SK-MEL-5 (cell line): ENCODE measurements around the gene CATSPER4. TPM values are rescaled to one million over a fixed set of nuclear protein-coding genes. Genes with fewer than 3 reads are reported as not detected.
A peak's percentile ranks its signal among the peaks of the same experiment; 100 is the strongest.
"Not testable (repeated sequence)": the region's sequence is repeated elsewhere in the genome, so short reads cannot be mapped to it uniquely, and the experiment has no call there.

Experiments used
- DNase-seq: peaks from one replicate; pipeline ENCODE4 v3.0.0-alpha.2; 2016; ENCODE audit warnings: low read depth, low spot score
- in situ Hi-C: cut with HindIII; loops from 2 replicates; pipeline ENCODE4 v1.10.0; 2016; ENCODE audit warnings: low sequenced_read_pairs, high pct_unique_total_duplicates, low pct_unique_long_range_greater_than_20kb
- total RNA-seq: library from RNA; depleted of rRNA; stranded (reverse); fragments of >200 nt; shearing (Covaris generic); gene quantifications from 2 replicates; pipeline ENCODE4 v1.2.3, GENCODE V29; 2014; rRNA removed

CATSPER4 gene
- total RNA-seq, 1 experiment from 2014 or later = not detected

DNA sequence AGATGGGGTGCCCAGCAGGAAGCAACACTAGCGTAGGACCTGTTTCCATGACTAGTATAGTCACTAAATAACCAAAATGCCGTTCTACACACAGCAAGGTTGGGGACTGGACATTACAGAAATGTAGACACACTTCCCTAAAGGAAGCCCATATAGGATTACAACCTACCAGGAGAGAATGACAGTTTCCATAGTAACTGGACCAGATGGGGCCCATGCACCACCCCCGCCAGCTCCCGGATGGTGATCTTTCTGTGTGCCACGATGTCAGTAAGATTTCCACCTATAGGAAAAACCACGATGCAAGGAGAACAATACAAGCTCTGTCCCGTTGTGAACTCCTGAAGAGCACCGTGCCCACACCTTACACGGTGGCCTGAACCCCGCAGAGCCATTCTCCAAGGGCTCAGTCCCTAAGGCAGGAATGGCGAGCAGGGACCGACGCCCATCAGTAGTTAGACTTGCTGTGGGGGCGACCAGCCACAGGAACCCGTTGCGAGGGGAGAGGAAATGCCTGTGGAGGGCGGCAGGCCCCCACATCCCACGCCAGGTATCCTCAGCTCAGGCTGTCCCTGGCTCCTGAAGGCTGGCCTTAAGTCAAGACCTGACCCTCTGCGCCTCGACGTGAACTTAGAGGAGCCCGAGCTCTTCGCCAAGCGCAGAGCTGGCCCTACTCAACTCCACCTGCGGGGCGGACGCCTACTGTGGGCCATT is 30.0 kb downstream of the CATSPER4 start:
- in situ Hi-C loops = no loop called here
- no peak for DNase-seq

DNA sequence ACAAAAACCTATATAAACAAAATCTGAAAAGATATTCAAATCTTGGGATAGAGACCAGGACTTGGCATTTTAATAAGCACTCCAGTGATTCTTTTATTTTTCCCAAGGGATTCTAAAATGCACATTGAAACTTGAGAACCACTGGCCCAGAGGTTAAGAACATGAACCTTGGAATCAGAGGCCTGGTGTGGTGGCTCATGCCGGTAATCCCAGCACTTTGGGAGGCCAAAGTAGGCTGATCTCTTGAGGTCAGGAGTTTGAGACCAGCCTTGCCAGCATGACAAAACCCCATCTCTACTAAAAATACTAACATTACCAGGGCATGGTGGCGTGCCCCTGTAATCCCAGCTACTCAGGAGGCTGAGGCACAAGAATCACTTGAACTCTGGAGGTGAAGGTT is 30.7 kb downstream of the CATSPER4 start:
- no peak for DNase-seq
- in situ Hi-C loops = no loop called here

GRCh38 chr1:26224606-26225005 is 34.2 kb downstream of the CATSPER4 start:
- DNase-seq = no peak
- in situ Hi-C loops = no loop called here

- DNase-seq = no peak
- in situ Hi-C loops = no loop called here
Observed at GRCh38 chr1:26225033-26225831, 34.8 kb downstream of the CATSPER4 start.

GRCh38 chr1:26230682-26231081 is 40.3 kb downstream of the CATSPER4 start:
- in situ Hi-C loops = not testable (repeated sequence)

GRCh38 chr1:26233903-26234643 is 43.7 kb downstream of the CATSPER4 start, which contains the start of gene CEP85:
Gene CEP85, plus strand, starts transcription at chr1:26234200. Its CDS starts 5,584 bp downstream, at chr1:26239784.
- in situ Hi-C loops = no loop called here
- peak; percentile 97 for DNase-seq

More at GRCh38 chr1:26230682-26231081, 40.3 kb downstream of the CATSPER4 start:
- not testable (repeated sequence) for DNase-seq

- DNase-seq = peak; percentile 32
- in situ Hi-C loops = no loop called here
Observed at GRCh38 chr1:26234644-26235370, 44.4 kb downstream of the CATSPER4 start.

- peak; percentile 13 for DNase-seq
- in situ Hi-C loops = no loop called here
Observed at GRCh38 chr1:26237230-26237966, 47.0 kb downstream of the CATSPER4 start.

DNA sequence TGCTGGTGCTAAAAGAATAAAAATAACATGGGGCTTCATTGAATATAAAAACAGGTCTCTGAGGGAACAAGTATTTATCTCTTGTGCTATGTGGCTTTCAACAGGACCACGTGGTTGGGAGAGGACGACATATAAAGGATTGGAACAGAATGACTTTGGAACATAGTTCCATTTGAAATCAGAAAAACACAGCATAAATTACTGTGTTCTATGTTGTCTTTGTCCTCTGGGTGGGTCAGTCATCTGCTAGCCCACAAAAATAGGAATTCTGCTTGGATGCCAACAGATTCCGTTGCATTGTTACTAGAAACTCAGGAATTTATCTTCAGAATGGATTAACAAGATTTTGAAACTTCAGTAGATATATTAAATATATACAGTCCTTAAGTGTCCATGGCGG is 49.5 kb downstream of the CATSPER4 start:
- in situ Hi-C loops = no loop called here
- peak; percentile 28 for DNase-seq

Other genes with a start within 250 kb of the CATSPER4 start
- 10.9 and 11.1 TPM in 2 replicates for gene PAFAH2, start 192.5 kb upstream of the CATSPER4 start, total RNA-seq
- 7.0 and 7.1 TPM in 2 replicates for gene EXTL1, start 168.8 kb upstream of the CATSPER4 start, total RNA-seq
- gene SLC30A2, start 144.5 kb upstream of the CATSPER4 start, total RNA-seq = not detected in 2 replicates
- gene TRIM63, start 123.0 kb upstream of the CATSPER4 start, total RNA-seq = 118 and 129 TPM in 2 replicates
- 5.7 and 6.4 TPM in 2 replicates for gene PDIK1L, start 78.8 kb upstream of the CATSPER4 start, total RNA-seq
- 0.05 TPM in 1 of 2 replicates, not detected in the other for gene FAM110D, start 31.5 kb upstream of the CATSPER4 start, total RNA-seq
- not detected in 2 replicates for gene C1orf232, start 21.6 kb upstream of the CATSPER4 start, total RNA-seq
- 49.2 and 58.5 TPM in 2 replicates for gene ZNF593, start 20.7 kb upstream of the CATSPER4 start, total RNA-seq
- not detected in 2 replicates for gene ZNF593OS, start 18.8 kb upstream of the CATSPER4 start, total RNA-seq
- gene CNKSR1, start 13.1 kb upstream of the CATSPER4 start, total RNA-seq = 0.08 and 0.27 TPM in 2 replicates
- 12.3 and 13.5 TPM in 2 replicates for gene CEP85, start 43.6 kb downstream of the CATSPER4 start, total RNA-seq
- 30.7 and 32.8 TPM in 2 replicates for gene SH3BGRL3, start 89.5 kb downstream of the CATSPER4 start, total RNA-seq
- 4.6 and 5.0 TPM in 2 replicates for gene UBXN11, start 116.0 kb downstream of the CATSPER4 start, total RNA-seq
- not detected in 2 replicates for gene CD52, start 127.4 kb downstream of the CATSPER4 start, total RNA-seq
- gene CRYBG2, start 163.5 kb downstream of the CATSPER4 start, total RNA-seq = not detected in 2 replicates
- gene ZNF683, start 182.1 kb downstream of the CATSPER4 start, total RNA-seq = not detected in 2 replicates
- not detected in 2 replicates for gene LIN28A, start 220.2 kb downstream of the CATSPER4 start, total RNA-seq
- gene DHDDS, start 241.7 kb downstream of the CATSPER4 start, total RNA-seq = 32.7 and 35.4 TPM in 2 replicates